ENCODE data around the gene TREM1. TPM values are rescaled to one million over a fixed set of nuclear protein-coding genes. Genes with fewer than 3 reads are reported as not detected.
A peak's percentile ranks its signal among the peaks of the same experiment; 100 is the strongest.

TREM1 gene
- polyA plus RNA-seq, 1 experiment: 0.20 TPM

- DNase-seq (ENCODE audit: low read depth): no peak
- no peak for TF ChIP-seq CTCF (IDR thresholded peaks at IDR 0.05; ENCODE audit: insufficient read depth, low read depth, low read length)
- CTCF ChIA-PET: interaction anchor here (0.6 kb wide), 1 partner anchor 43 kb away, joined by 3 read pairs; no protein-coding TSS in a partner anchor
Measured at GRCh38 chr6:41262401-41262800, 24.1 kb downstream of the TREM1 start.

GRCh38 chr6:41258196-41258493, 28.3 kb downstream of the TREM1 start:
- POLR2A ChIA-PET: no interaction called here
- CTCF ChIA-PET: interaction anchor here (0.9 kb wide), 2 partner anchors 11 to 20 kb away, joined by 3 read pairs; no protein-coding TSS in a partner anchor
- Histone ChIP-seq H3K36me3 (ENCODE audit: control insufficient read depth, insufficient read depth, low read length) (no peaks in the 10 kb centered on the region), H3K4me3 (ENCODE audit: low read depth, low read length) (no peak overlapping the region), H3K27me3 (ENCODE audit: control insufficient read depth, insufficient read depth, low read length) (no peaks in the 10 kb centered on the region)
- TF ChIP-seq CTCF (IDR thresholded peaks at IDR 0.05; ENCODE audit: insufficient read depth, low read depth, low read length): no peak
- no peak for DNase-seq (ENCODE audit: low read depth)

More at GRCh38 chr6:41262401-41262800, 24.1 kb downstream of the TREM1 start:
- no peaks in the 10 kb centered on the region for H3K36me3 ChIP-seq (ENCODE audit: control insufficient read depth, insufficient read depth, low read length)
- POLR2A ChIA-PET: no interaction called here
- no peaks in the 10 kb centered on the region for H3K27me3 ChIP-seq (ENCODE audit: control insufficient read depth, insufficient read depth, low read length)
- H3K4me3 ChIP-seq (ENCODE audit: low read depth, low read length): no peak overlapping the region

GRCh38 chr6:41257369-41258195, 28.9 kb downstream of the TREM1 start:
- peak; percentile 35 for DNase-seq (ENCODE audit: low read depth)
- no peak for TF ChIP-seq CTCF (IDR thresholded peaks at IDR 0.05; ENCODE audit: insufficient read depth, low read depth, low read length)
- POLR2A ChIA-PET: interaction anchor here (0.6 kb wide), 1 partner anchor 63 kb away, joined by 4 read pairs; no protein-coding TSS in a partner anchor
- Histone ChIP-seq H3K4me3 (ENCODE audit: low read depth, low read length) (no peak overlapping the region), H3K36me3 (ENCODE audit: control insufficient read depth, insufficient read depth, low read length) (no peaks in the 10 kb centered on the region), H3K27me3 (ENCODE audit: control insufficient read depth, insufficient read depth, low read length) (no peaks in the 10 kb centered on the region)
- CTCF ChIA-PET: interaction anchor here (0.7 to 0.9 kb wide), 4 partner anchors 10 to 111 kb away, joined by 3 read pairs; no protein-coding TSS in a partner anchor

GRCh38 chr6:41256383-41256782, 30.1 kb downstream of the TREM1 start:
- ChIA-PET POLR2A (no interaction called here), CTCF (no interaction called here)
- Histone ChIP-seq H3K36me3 (ENCODE audit: control insufficient read depth, insufficient read depth, low read length) (no peaks in the 10 kb centered on the region), H3K27me3 (ENCODE audit: control insufficient read depth, insufficient read depth, low read length) (no peaks in the 10 kb centered on the region), H3K4me3 (ENCODE audit: low read depth, low read length) (no peak overlapping the region)
- no peak for DNase-seq (ENCODE audit: low read depth)
- no peak for TF ChIP-seq CTCF (IDR thresholded peaks at IDR 0.05; ENCODE audit: insufficient read depth, low read depth, low read length)

- CTCF ChIA-PET: no interaction called here
- POLR2A ChIA-PET: no interaction called here
Measured at GRCh38 chr6:41255638-41256246, 30.7 kb downstream of the TREM1 start.

More at GRCh38 chr6:41255638-41256246, 30.7 kb downstream of the TREM1 start:
- DNase-seq (ENCODE audit: low read depth): no peak
- Histone ChIP-seq H3K36me3 (ENCODE audit: control insufficient read depth, insufficient read depth, low read length) (no peaks in the 10 kb centered on the region), H3K4me3 (ENCODE audit: low read depth, low read length) (no peak overlapping the region), H3K27me3 (ENCODE audit: control insufficient read depth, insufficient read depth, low read length) (no peaks in the 10 kb centered on the region)
- no peak for TF ChIP-seq CTCF (IDR thresholded peaks at IDR 0.05; ENCODE audit: insufficient read depth, low read depth, low read length)
